Hematopoietic multipotent progenitor cell treated with erythropoietin and hydrocortisone succinate and interleukin-3 and kit ligand, for 4 days (in vitro differentiated cells): Measurements from ENCODE around the gene CARMIL1.
"Not testable (repeated sequence)": the region's sequence is repeated elsewhere in the genome, so short reads cannot be mapped to it uniquely, and the experiment has no call there.

Experiments used
- DNase-seq: peaks from one replicate; pipeline ENCODE4 v3.0.0-alpha.2; 2015

The CARMIL1 gene

DNA sequence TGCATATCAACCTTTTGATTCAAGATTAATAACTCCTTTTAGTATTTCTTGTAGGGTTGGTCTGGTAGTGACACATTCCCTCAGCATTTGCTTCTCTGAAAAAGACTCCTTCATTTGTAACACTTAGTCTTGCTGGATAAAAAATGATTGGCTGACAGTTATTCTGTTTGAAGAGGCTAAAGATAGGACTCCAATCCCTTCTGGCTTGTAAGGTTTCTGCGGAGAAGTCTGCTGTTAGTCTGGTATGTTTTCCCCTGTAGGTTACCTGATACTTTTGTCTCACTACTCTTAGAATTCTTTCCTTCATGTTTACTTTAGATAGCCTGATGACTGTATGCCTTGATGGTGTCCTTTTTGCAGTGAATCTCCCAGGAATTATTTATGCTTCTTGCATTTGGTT is 96.0 kb downstream of the CARMIL1 start:
- DNase-seq, result no peak

- DNase-seq, result peak; percentile 64
These were observed 98.5 kb downstream of the CARMIL1 start for GRCh38 chr6:25377664-25378063.

GRCh38 chr6:25381077-25381476 is 101.9 kb downstream of the CARMIL1 start:
- no peak for DNase-seq

- DNase-seq, result not testable (repeated sequence)
These were observed 103.3 kb downstream of the CARMIL1 start for GRCh38 chr6:25382476-25382875.

DNA sequence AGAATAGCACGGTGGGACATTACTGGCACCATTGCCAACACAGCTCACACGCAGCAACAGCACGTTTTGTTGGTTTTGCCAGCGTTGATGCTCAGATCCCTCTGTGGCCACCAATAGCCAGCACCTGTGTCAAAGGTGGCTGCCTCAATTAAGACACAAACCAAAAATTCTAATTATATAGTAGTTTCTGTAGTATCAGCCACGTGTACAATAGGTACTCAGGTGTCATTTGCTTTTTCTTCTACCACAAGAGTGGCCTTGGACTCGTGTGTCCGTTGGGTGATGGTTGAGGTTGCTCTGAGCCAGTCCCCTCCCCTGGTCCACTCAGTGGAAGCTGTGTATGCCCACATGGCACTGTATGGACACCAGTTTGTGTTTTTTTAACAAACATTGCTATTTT is 105.1 kb downstream of the CARMIL1 start:
- no peak for DNase-seq

DNA sequence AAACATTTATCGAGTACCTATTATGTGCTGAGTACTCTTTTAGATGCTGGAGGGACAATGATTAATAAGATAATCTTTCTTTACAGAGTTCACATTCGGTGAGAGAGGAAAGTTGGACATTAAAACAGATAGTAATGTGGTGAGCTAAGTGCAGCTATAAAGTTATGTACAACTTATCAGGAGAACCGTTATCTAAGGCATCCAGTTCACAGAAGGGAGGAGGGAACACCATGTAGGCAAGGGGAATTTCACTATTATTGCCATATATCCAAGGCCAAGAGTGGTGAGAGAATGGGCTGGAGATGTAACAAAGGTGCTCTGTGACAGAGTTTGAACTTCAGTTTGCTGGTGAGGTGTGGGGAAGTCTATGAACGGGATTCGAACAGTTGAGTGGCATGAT is 105.8 kb downstream of the CARMIL1 start:
- DNase-seq, result peak; percentile 41

GRCh38 chr6:25387483-25387882 is 108.3 kb downstream of the CARMIL1 start:
- DNase-seq, result no peak

- DNase-seq, result no peak
These were observed 108.7 kb downstream of the CARMIL1 start for GRCh38 chr6:25387911-25388310.

- no peak for DNase-seq
These were observed 109.6 kb downstream of the CARMIL1 start for GRCh38 chr6:25388776-25389175.

DNA sequence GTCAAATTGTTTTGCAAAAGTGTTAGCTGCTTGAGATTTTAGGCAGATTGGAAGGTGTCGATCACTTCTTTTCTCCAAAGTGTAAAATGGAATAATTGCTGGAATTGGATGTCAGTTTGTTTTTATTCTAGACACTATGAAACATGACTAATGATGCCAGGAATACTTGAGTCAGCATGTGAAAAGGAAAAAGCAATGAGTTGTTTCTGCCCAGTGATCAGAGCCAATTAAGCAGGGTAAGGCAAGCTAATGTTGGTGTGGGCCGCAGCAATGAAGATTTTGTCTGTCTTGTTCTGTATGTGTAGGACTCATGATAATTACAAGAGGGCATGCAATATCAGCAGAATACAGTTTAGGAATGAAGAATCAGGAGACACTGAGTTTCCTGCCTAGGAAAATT is 110.3 kb downstream of the CARMIL1 start:
- DNase-seq, result no peak

DNA sequence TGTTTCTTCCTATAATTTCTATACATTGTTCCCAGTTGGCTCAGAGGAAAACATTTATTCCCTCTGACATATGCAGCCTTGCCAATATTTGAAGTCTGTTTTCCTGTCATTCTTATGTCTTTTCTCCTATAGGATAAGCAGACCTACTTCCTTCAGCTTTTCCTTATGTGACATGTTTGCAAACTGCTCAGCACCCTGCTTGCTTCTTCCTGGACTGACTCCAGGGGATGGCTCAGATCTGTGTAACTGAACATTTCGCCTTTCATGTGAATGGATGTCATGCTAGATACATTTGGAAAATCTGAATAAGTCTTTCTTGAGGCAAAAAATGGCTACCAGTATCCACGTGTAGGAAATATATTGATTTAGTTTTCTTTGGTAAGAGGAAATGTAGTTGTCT is 113.2 kb downstream of the CARMIL1 start:
- no peak for DNase-seq

- no peak for DNase-seq
These were observed 116.6 kb downstream of the CARMIL1 start for GRCh38 chr6:25395731-25396130.

DNA sequence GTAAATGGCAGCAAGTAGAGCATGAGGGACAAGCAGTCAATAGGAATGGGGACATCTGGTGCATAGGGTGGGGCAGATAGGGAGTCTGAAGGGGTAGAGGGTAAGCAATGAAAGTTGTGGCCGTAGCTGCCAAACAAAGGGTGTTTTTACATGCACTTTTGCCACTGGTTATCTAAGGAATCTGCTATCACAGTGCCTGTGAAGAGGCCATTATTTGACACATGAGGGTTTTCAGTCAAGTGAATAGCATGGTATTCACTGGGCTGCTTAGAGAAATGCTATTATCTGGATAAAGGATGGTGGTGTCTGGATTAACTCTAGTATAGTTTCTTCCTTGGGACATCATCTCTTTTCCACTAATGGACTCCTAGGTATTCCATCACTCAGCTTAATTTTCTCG is 118.2 kb downstream of the CARMIL1 start:
- DNase-seq, result no peak

GRCh38 chr6:25399885-25400284 is 120.7 kb downstream of the CARMIL1 start:
- no peak for DNase-seq

GRCh38 chr6:25401711-25402110 is 122.5 kb downstream of the CARMIL1 start:
- no peak for DNase-seq

GRCh38 chr6:25402125-25402524 is 123.0 kb downstream of the CARMIL1 start:
- DNase-seq, result no peak

DNA sequence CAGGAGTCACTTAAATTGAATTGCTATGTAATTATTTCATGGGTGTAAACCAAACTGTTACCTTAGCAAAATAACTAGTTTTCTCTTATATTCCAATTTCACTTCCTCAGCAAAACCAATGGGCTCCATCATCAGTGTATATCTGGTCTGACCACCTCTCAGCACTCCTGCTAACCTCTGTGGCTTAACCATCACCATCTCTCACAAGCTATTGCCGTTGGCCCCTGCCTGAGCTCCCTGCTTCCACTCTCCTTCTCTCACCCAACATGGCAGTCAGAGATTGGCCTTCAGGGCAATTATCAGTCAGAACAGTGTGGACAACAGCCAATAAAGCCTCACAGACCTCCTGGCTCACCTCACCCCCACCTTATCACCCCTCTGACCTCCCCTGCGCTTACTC is 124.0 kb downstream of the CARMIL1 start:
- no peak for DNase-seq

- no peak for DNase-seq
These were observed 124.9 kb downstream of the CARMIL1 start for GRCh38 chr6:25404091-25404490.

- DNase-seq, result peak; percentile 55
These were observed 125.6 kb downstream of the CARMIL1 start for GRCh38 chr6:25404693-25405169.

- peak; percentile 38 for DNase-seq
These were observed 126.3 kb downstream of the CARMIL1 start for GRCh38 chr6:25405442-25405841.

GRCh38 chr6:25407431-25407830 is 128.3 kb downstream of the CARMIL1 start:
- no peak for DNase-seq

DNA sequence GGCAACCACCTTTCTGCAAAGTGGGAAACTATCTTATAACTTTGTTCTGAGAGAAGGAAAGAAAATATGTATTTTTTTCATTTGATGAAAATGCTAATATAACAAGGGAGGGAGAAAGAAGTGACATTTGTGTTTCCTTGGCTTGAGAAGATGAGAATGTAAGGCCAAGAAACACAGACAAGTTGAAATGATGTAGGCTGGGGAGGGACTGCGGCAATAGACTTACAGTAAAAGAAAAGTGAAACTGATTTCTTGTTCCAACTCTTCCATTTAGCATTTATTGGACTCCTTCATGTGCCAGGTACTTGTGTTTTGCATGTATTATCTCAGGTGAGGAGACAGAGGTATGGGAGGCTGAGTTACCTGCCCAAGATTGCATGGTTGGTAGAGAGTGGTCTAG is 130.9 kb downstream of the CARMIL1 start:
- no peak for DNase-seq

DNA sequence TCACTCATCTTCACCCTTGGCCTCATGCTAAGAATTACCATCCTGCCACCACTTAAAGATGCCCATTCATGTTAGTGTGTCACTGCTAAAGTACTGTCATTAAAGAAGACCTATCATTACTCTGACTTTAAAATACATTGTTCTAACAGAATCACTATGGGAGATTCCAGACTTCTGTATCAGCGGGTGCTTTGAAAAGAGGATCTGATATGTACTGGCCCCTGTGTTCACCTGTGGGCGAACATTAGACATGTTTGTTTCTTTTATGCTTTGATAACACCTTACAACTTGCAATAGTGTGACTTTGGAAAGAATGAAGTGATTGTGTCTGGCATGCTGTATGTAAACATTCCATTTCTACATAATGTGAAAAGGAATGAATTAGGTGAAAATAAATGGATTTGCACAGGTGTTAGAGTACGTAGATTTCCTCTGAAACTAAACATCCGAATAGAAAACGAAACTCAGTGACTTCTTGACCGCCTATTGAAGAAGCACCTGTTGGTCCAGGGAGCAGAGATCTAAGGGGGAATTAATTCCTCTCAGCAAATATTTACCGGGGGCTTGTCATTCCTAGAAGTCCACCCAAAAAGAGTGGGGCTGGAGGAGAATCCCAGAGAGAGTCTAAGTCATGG is 132.3 kb downstream of the CARMIL1 start:
- DNase-seq, result no peak

- peak; percentile 62 for DNase-seq
These were observed 134.2 kb downstream of the CARMIL1 start for GRCh38 chr6:25413207-25413905.

DNA sequence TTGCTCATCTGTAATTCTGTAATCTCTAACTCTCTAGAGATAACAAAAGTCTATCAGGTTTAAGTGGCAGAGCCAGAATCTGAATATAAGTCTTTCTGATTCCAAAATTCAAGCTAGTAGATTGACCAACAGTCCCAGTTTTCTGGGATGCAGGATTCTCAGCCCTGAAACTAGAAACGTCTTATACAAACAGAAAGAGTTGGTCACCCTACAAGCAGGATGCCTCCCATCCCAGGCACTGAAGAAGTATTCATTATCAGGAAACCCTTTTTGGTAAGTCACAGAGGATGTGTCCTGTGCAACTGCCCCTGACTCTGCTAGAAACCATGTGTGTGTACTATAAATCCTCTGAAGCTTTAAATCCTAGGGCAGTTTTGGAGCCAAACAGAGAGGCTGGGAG is 135.0 kb downstream of the CARMIL1 start:
- DNase-seq, result no peak
